SK-N-MC (cell line): ENCODE measurements around the gene AATK.

Experiments
- EZH2 ChIP-seq: fragments of 200-600 bp; sonication (generic); IDR thresholded peaks from one replicate; pipeline ENCODE4 v1.6.1; 2017; ENCODE audit warnings: antibody characterized with exemption
- FOXP2 ChIP-seq: optimal IDR thresholded peaks from 2 replicates; pipeline ENCODE3; 2011; ENCODE audit warnings: mild to moderate bottlenecking, moderate library complexity; ENCODE audit not compliant: insufficient read depth; ENCODE audit errors: extremely low read length, control extremely low read depth
- POLR2AphosphoS5 ChIP-seq: IDR thresholded peaks from 2 replicates; pipeline ENCODE4 v1.6.1; 2012; ENCODE audit warnings: mild to moderate bottlenecking, low read depth, low read length, borderline replicate concordance

DNA sequence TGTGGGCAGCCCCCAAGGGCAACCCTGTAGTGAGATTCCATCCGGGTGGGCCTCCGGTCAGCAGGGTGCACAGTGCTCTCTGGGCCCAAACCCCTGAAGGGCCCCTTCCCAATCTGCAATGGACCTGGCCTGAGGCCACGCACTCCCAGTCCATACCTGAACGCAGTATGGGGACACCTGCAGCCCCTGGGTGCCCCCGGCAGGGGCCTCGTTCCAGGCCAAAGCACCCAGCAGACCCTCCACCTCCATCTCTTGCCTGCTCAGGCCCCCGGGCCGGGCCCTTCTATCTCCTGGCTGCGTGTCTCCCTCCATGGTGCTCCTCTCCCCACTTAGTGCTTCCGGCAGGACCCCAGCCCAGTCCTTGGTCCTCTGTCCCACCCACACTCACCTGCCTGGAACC is 17.3 kb upstream of the AATK start:
- TF ChIP-seq EZH2 (no peak), POLR2AphosphoS5 (no peak), FOXP2 (no peak)
